HG03457 (cell line): ENCODE results near the gene LCTL.

Experiments used
- ATAC-seq: cut with Tn5 transposase; IDR thresholded peaks from one replicate; pipeline ENCODE4 v1.9.1; 2021; ENCODE audit warnings: moderate number of reproducible peaks; ENCODE audit not compliant: unreplicated experiment

The LCTL gene

GRCh38 chr15:66566963-66567531 lies 1.2 kb upstream of the LCTL start:
- no peak for ATAC-seq

DNA sequence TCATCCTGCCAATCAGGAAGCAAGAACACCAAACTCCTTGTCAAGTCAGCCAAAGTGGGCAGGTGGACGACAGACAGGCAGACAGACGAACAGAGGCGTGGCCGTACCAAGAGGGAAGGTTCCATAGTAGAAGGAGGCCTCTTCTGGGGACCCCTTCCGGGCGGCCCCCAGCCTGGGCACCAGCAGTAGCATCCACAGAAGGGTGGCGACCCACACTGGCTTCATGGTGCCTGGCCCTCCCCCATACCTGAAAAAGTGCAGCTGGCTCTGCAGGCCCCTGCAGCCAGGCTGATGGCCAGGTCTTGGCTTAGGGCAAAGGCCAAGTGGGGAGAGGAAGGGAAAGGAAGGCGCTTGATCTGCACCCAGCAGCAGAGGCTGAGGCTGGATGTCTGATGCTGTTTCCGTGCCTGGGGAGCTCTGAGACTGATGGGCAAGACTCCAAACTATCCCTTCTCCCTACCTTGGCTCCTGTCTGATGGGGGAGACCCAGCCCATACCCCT lies 607 bp downstream of the LCTL start:
- no peak for ATAC-seq

- no peak for ATAC-seq
Observed at GRCh38 chr15:66564136-66565041, 1.4 kb downstream of the LCTL start.

DNA sequence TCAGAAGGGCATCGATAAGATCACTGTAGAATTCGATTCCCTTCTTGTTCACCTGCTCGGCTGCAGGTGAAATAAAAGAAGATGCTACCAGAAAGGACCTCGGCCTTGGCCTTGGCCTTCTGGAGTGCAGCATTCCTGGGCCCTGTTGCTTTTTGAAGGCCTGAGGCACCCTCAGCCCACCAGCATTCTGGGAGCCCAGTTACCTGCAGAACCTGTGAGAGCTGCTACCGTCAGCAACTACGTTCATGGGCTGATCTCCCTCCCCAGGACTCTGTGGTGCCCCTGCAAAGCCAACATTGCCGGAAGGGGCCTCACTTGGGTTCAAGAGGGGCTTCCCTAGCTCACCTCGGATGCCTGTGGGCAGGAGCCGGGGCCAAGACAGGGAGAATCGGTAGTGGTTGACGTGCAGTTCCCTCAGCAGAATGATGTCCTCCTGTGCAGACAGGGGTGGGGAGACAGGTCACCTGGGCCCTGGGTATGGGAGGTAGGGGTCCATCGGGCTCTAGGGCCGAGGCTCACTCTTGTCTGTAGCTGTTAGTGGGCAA lies 2.2 kb downstream of the LCTL start:
- no peak for ATAC-seq

GRCh38 chr15:66563126-66563525 lies 2.7 kb downstream of the LCTL start:
- no peak for ATAC-seq

GRCh38 chr15:66560856-66561525 lies 4.8 kb downstream of the LCTL start:
- no peak for ATAC-seq

DNA sequence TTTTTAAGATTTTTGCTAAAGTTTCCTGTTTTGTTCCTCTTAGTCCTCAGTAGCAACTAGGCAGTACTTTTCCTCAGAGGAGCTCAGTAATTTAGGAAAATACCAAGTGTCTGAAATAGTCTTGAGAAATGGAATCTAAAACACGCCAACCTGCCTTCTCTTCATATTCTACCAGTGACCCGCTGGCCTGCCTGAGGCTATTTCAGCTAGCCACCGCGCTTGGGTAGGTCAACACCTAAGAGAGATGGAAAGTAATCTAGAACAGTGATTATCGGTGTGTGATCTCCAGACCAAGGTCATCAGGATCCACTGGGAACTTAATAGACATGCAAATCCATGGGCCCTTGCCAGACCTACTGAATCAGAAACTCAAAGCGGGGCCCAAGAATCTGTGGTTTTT lies 7.5 kb downstream of the LCTL start:
- ATAC-seq = no peak

DNA sequence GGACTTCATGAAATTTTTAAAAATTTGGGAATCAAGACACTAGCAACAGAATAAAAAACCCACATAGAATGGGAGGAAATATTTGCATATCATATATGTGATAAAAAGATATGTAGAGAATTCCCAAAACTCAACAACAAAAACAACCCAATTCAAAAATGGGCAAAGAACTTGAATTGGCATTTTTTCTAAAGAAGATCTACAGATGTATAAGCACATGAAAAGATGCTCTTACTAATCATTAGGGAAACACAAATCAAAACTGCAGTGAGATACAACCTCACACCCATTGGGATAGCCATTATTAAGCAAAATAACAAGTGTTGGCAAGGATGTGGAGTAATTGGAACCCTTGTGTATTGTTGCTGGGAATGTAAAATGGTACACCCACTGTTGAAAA lies 10.1 kb downstream of the LCTL start:
- no peak for ATAC-seq

DNA sequence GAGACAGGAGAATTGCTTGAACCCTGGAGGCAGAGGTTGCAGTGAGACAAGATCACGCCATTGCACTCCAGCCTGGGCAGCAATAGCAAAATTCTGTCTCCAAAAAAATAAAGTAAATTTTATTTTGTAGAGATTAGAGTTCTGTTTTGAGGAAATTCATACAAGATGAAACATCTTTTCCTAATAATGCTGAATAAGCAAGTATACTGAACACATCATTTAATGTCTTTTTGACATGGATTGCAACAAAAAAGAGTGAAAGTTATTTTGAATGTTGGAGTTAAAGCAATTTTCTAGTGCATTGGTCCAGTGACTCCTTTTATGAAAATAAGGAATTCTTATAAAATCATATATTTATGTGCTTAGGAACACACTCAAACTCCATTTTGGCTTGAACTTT lies 20.5 kb downstream of the LCTL start:
- ATAC-seq = no peak

- no peak for ATAC-seq
Observed at GRCh38 chr15:66542896-66543295, 22.9 kb downstream of the LCTL start.

- ATAC-seq = no peak
Observed at GRCh38 chr15:66535056-66535455, 30.7 kb downstream of the LCTL start.

DNA sequence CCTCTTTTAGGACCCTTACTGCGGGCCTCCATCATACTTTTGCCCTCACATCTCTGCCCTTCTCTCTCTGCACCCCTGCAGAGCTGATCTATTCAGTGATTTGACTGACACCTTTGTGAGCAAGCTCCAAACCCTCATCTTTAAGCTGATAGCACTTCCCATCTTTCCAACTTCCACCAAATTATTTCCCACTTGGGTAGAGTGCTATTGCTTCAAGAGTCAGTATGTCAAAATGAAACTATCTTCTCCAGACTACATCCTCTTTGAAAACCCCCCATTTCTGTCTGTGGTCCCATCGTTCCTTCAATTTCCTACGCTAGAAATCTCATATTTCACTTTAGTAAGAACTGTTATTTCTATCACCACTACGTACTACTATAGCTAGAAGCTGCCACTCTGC lies 41.0 kb downstream of the LCTL start:
- ATAC-seq = no peak

- no peak for ATAC-seq
Observed at GRCh38 chr15:66523926-66524325, 41.9 kb downstream of the LCTL start.

DNA sequence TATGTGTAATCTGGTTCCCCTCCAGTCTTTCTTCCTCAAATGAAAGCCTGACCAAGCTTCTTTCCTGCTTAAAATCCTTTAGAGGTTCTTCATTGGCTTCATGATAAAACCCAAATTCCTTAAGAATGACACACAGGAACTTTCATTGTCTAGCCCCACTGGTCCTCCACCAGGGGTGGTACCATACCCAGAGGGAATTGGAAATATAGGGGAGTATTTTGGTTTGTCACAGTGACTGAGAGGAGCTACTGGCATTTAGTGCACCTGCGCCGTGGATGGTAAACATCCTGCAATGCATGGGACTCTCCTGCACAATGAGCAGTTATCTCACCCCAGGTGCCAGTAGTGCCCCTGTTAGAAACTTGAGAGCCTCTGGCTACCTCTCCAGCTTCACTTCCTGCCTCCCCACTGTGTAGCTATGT lies 49.9 kb downstream of the LCTL start:
- no peak for ATAC-seq

GRCh38 chr15:66514586-66514985 lies 51.2 kb downstream of the LCTL start:
- ATAC-seq = no peak

DNA sequence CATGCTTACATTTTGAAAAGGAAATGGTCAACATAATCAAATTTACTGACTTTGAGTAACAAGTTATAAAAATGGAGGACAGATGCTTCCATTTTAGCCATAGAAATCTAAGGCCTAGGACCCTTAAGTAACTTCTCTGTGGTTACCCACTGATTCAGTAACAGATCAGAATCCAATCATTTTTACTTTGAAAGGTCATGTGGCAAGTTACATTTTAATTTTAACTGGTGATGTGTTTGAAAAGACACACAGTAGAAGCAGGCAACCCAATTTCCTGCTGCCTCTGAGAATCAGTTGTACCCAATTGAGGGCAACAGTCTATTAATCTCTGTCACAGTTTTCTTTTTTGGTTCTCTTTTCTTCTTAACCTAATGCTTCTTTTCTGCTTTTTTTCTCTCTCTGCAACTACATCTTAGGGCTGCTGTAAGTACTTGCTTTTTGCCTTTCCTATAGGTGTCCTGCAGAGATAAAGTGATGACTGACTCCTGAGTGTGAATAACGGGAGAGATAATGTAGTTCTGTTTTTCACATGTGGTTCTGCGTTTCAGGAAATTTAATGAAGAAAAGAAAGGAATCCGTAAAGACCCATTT lies 57.4 kb downstream of the LCTL start:
- ATAC-seq = no peak

DNA sequence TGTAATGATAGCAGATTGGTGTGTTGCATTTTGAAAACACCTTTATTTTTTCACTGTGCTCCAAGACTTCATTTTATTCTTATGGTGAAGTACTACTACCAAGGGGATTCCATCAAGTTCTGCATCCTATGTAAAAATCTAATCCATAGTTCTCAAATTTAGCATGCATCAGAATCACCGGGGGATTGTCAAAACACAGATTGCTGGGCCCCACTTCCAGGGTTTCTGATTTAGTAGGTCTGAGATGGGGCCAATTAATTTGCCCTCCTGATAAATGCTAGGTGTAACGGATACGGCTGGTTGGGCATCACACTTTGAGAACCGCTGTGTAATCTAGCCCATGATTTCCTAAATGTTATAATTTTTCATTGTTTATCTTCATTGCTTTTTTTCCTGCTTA lies 60.0 kb downstream of the LCTL start:
- ATAC-seq = no peak

- no peak for ATAC-seq
Observed at GRCh38 chr15:66505430-66505811, 60.4 kb downstream of the LCTL start.

DNA sequence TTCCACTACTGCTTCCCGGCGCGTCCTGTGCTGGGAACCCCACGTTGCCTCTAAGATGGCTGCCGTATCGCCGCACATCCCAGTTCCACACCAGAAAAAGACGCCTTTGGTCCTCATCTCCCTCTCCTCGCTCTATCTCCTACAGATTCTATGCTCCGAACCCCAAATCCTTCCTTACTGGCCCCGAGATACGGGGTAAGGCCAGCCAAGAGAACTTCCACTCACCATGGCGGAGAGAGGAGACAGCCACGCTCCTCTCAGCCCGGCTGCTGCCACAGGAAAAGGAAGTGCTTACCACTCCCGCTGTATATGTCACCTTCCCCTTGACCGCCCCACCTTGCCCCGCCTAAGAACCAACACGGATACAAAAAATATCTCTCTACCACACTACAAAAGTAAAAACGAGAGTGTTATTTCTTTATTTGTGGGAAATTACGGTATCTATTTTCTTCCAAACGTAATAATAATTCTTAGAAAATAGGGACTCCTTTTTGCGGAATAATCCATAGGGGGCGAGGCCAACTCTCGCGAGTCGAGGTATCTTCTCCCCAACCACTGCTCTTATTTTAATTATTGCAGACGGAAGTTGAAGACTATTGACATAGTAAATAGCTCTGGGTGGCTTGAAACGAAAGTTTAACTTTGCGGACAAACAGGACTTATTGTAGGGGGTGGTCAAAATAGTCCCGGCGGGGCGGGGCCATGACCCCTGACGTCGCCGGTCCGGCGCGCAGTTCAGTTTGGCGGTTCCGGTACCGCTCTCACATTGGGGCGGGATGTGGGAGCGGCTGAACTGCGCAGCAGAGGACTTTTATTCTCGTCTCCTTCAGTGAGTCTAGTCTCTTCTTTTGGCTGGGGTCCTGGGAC lies 61.0 kb downstream of the LCTL start, which contains the start of the genes RPL4 and ZWILCH:
RPL4 (minus strand) TSS at position 293 of the 867 bp plus-strand sequence; CDS start at position 228, 65 bp downstream.
ZWILCH (plus strand) TSS at position 764 of the 867 bp plus-strand sequence; CDS start at position 777, 13 bp downstream.
- ATAC-seq = peak; percentile 79
